ENCODE measurements around the gene GOLGA8T. TPM values are rescaled to one million over a fixed set of nuclear protein-coding genes. Genes with fewer than 3 reads are reported as not detected.
A peak's percentile ranks its signal among the peaks of the same experiment; 100 is the strongest.
"Not testable (repeated sequence)": the region's sequence is repeated elsewhere in the genome, so short reads cannot be mapped to it uniquely, and the experiment has no call there.

Gene GOLGA8T
- total RNA-seq, 1 donor from 2014 or later = 0.56 TPM

GRCh38 chr15:30173041-30173608 is 38.3 kb downstream of the GOLGA8T start:
- not testable (repeated sequence) for H3K4me1 Mint-ChIP-seq; H3K4me3 Mint-ChIP-seq; H3K27ac Mint-ChIP-seq; H3K27me3 Mint-ChIP-seq (ENCODE audit: low read depth); H3K36me3 Mint-ChIP-seq; H3K9me3 Mint-ChIP-seq
- peak in 1 of 2 experiments; percentile 51 for DNase-seq (ENCODE audit: low spot score in 2 of 2, unreplicated experiment in 2 of 2)

DNA sequence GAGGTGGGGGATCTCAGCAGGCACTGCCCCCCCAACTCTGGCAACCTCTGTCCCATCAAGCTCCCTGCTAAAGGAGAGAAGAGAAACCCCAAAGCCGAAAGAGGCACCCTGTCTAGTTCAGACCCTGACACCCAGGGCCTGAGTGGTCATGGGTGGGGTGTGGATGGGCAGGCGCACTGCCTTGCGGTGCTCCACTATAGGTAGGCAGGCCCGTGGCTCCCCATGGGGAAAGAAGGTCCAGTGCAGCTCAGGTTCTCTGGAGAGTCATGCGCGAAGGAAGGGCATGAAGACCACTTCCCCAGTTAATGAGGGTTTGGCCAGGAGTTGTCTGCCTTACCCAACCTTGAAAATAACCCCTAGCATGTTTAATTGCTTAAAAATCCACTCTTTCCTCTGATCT is 40.4 kb downstream of the GOLGA8T start:
- not testable (repeated sequence) for H3K27me3 Mint-ChIP-seq (ENCODE audit: low read depth); H3K9me3 Mint-ChIP-seq; DNase-seq (ENCODE audit: low spot score in 2 of 2, unreplicated experiment in 2 of 2); H3K4me1 Mint-ChIP-seq; H3K27ac Mint-ChIP-seq; H3K4me3 Mint-ChIP-seq; H3K36me3 Mint-ChIP-seq

GRCh38 chr15:30176613-30177012 is 41.8 kb downstream of the GOLGA8T start:
- DNase-seq (ENCODE audit: low spot score in 2 of 2, unreplicated experiment in 2 of 2); H3K9me3 Mint-ChIP-seq; H3K27ac Mint-ChIP-seq; H3K36me3 Mint-ChIP-seq; H3K4me3 Mint-ChIP-seq; H3K27me3 Mint-ChIP-seq (ENCODE audit: low read depth); H3K4me1 Mint-ChIP-seq: not testable (repeated sequence)

- H3K4me3 Mint-ChIP-seq; H3K4me1 Mint-ChIP-seq; H3K9me3 Mint-ChIP-seq; DNase-seq (ENCODE audit: low spot score in 2 of 2, unreplicated experiment in 2 of 2); H3K36me3 Mint-ChIP-seq; H3K27ac Mint-ChIP-seq; H3K27me3 Mint-ChIP-seq (ENCODE audit: low read depth): not testable (repeated sequence)
These were observed 45.0 kb downstream of the GOLGA8T start for GRCh38 chr15:30179814-30180213.

DNA sequence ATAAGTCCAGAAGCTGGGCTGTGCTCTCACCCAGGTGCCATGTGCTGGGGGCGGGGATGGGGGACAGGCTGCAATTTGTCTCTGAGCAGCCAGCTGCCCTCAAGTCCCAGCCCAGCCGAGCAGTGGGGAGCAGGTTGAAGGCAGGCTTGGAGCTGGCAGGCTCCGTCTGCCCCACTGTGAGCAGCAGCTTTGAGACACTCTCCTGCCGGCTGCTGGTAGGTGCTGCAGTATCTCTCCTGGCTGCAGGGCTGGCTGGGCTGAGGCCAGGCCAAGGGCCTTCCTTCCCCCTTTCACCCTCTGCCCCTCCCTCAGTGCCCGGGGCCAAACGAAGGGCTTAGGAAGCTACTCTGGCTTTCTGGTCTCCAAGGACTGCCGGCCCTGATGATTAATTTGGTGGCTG is 50.6 kb downstream of the GOLGA8T start:
- H3K4me3 Mint-ChIP-seq; H3K4me1 Mint-ChIP-seq; H3K27ac Mint-ChIP-seq; H3K9me3 Mint-ChIP-seq; DNase-seq (ENCODE audit: low spot score in 2 of 2, unreplicated experiment in 2 of 2); H3K27me3 Mint-ChIP-seq (ENCODE audit: low read depth); H3K36me3 Mint-ChIP-seq: not testable (repeated sequence)

DNA sequence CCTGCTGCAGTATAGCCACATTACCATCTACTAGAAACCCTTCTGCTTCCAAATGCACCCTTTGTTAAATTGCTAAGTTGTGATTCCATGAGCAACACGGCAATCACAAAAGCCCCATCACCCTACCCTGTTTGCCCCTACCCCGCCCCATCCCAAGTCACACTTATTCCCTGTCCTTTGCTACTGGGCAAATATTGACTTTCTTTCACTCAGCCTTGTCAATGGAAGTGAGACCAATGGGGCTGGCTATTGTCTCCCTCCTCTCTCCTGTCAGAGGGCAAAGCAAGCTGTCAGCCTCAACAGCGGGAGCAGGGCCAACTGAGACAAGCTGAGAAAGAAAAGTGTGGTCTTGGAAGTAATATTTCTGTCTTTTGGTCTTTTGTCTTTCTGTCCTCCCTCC is 52.6 kb downstream of the GOLGA8T start:
- H3K4me1 Mint-ChIP-seq; H3K36me3 Mint-ChIP-seq; H3K4me3 Mint-ChIP-seq; H3K27me3 Mint-ChIP-seq (ENCODE audit: low read depth); H3K27ac Mint-ChIP-seq; H3K9me3 Mint-ChIP-seq; DNase-seq (ENCODE audit: low spot score in 2 of 2, unreplicated experiment in 2 of 2): not testable (repeated sequence)

DNA sequence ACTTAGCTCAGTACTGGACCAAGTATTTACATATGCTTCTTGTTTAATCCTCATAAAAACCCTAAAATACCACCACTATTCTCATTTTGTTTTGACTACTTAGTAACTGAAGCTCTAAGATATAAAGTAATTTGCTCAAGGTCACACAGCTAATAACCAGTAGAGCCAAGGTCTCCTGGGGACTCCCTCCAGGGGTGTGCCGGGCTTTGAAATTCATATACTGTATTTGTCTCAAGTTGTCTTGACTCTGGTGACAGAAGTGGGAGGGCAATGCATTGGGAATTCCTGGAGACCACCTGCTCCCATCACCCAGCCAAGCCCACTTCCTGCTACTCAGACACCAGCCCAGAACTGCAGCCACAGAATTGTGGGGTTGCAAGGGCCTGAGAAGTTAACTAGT is 54.9 kb downstream of the GOLGA8T start:
- H3K27me3 Mint-ChIP-seq (ENCODE audit: low read depth) = peaks cover 12% of the 10 kb centered on the region
- not testable (repeated sequence) for H3K9me3 Mint-ChIP-seq; DNase-seq (ENCODE audit: low spot score in 2 of 2, unreplicated experiment in 2 of 2); H3K27ac Mint-ChIP-seq; H3K4me3 Mint-ChIP-seq; H3K36me3 Mint-ChIP-seq; H3K4me1 Mint-ChIP-seq

GRCh38 chr15:30191143-30191542 is 56.3 kb downstream of the GOLGA8T start:
- not testable (repeated sequence) for H3K36me3 Mint-ChIP-seq; H3K4me3 Mint-ChIP-seq; DNase-seq (ENCODE audit: low spot score in 2 of 2, unreplicated experiment in 2 of 2); H3K4me1 Mint-ChIP-seq; H3K9me3 Mint-ChIP-seq; H3K27ac Mint-ChIP-seq
- H3K27me3 Mint-ChIP-seq (ENCODE audit: low read depth) = peaks cover 12% of the 10 kb centered on the region

GRCh38 chr15:30191639-30192038 is 56.8 kb downstream of the GOLGA8T start:
- not testable (repeated sequence) for H3K4me1 Mint-ChIP-seq; H3K9me3 Mint-ChIP-seq; H3K27ac Mint-ChIP-seq; DNase-seq (ENCODE audit: low spot score in 2 of 2, unreplicated experiment in 2 of 2); H3K36me3 Mint-ChIP-seq
- H3K4me3 Mint-ChIP-seq = peak overlapping the region; percentile 50
- peaks cover 12% of the 10 kb centered on the region for H3K27me3 Mint-ChIP-seq (ENCODE audit: low read depth)

DNA sequence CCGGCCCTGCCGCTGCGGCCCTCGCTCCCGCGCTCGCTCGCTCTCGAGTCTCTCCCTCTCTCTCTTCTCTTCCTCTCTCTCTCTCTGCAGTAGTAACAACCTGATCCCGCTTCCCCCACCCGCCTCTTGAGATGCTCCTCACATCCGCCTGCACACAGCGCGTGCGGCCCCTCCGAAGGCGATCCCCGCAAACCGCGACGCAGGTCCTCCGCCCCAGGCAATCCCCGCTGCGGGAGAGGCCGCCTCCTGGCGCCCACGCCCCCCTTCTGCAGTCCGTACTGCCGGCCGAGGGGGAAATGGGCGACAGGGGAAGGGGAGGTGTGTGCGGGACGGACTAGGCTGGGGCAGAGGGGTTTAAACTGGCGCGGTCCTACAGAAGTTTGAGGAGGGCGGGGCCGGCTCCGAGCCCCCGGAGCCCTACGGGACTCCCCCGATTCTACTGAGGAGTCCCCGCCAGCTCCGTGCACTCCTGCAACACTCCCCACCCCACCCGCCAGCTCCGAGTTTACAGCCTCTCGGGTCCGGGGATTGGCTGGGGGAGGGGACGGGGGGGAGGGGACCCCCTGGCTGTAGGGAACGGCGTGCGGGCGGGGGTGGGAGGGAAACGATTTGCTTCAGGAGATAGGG is 57.4 kb downstream of the GOLGA8T start:
- not testable (repeated sequence) for DNase-seq (ENCODE audit: low spot score in 2 of 2, unreplicated experiment in 2 of 2); H3K27ac Mint-ChIP-seq; H3K4me1 Mint-ChIP-seq; H3K9me3 Mint-ChIP-seq; H3K36me3 Mint-ChIP-seq
- H3K4me3 Mint-ChIP-seq = peak overlapping the region; percentile 24
- H3K27me3 Mint-ChIP-seq (ENCODE audit: low read depth) = peaks cover 12% of the 10 kb centered on the region

- not testable (repeated sequence) for H3K27ac Mint-ChIP-seq; DNase-seq (ENCODE audit: low spot score in 2 of 2, unreplicated experiment in 2 of 2); H3K36me3 Mint-ChIP-seq; H3K4me1 Mint-ChIP-seq; H3K4me3 Mint-ChIP-seq; H3K9me3 Mint-ChIP-seq
- H3K27me3 Mint-ChIP-seq (ENCODE audit: low read depth) = peaks cover 12% of the 10 kb centered on the region
These were observed 58.0 kb downstream of the GOLGA8T start for GRCh38 chr15:30192892-30193291.

Other genes starting within 250 kb of the GOLGA8T start
- not detected in 3 replicates for gene GOLGA8J, start 52.1 kb upstream of the GOLGA8T start, total RNA-seq

All from mesothelial cell of epicardium (in vitro differentiated cells).